GM23338 (cell line): ENCODE data around the gene DLG2. TPM values are rescaled to one million over a fixed set of nuclear protein-coding genes. Genes with fewer than 3 reads are reported as not detected.

Experiments used
- ATAC-seq: fragments of 200-7000 bp; cut with Tn5 transposase; 3 replicates; pipeline ENCODE4 v1.9.1; 2020
- DNase-seq: peaks from one replicate; pipeline ENCODE4 v3.0.0-alpha.2; 2015; ENCODE audit warnings: low spot score
- H2AFZ ChIP-seq: fragments of 200-600 bp; sonication (generic); 2 replicates; pipeline ENCODE4 v1.8.0; 2016; ENCODE audit warnings: antibody characterized with exemption, mild to moderate bottlenecking, moderate library complexity
- H3F3A ChIP-seq: fragments of 200-600 bp; sonication (generic); replicated peaks from 2 replicates; pipeline ENCODE4 v1.8.0; 2017; ENCODE audit warnings: antibody characterized with exemption, mixed run types, low read depth
- H3K27ac ChIP-seq: fragments of 200-600 bp; sonication (generic); 2 replicates; pipeline ENCODE4 v1.6.1; 2016; ENCODE audit warnings: low read depth
- H3K27me3 ChIP-seq: fragments of 200-600 bp; sonication (generic); 2 replicates; pipeline ENCODE4 v1.8.0; 2016; ENCODE audit warnings: mild to moderate bottlenecking, mixed run types, moderate library complexity; ENCODE audit not compliant: insufficient read depth
- H3K36me3 ChIP-seq: fragments of 200-600 bp; sonication (generic); 2 replicates; pipeline ENCODE4 v1.8.0; 2016; ENCODE audit warnings: mild to moderate bottlenecking; ENCODE audit not compliant: insufficient read depth
- H3K4me1 ChIP-seq: fragments of 200-600 bp; sonication (generic); 2 replicates; pipeline ENCODE4 v1.8.0; 2016; ENCODE audit warnings: mild to moderate bottlenecking, moderate library complexity; ENCODE audit not compliant: insufficient read depth
- H3K4me2 ChIP-seq: fragments of 200-600 bp; sonication (generic); 2 replicates; pipeline ENCODE4 v1.7.1; 2017; ENCODE audit warnings: mixed run types
- H3K4me3 ChIP-seq: fragments of 200-600 bp; sonication (generic); 2 replicates; pipeline ENCODE4 v1.6.1; 2016; ENCODE audit warnings: mixed run types
- H3K79me2 ChIP-seq: fragments of 200-600 bp; sonication (generic); replicated peaks from 2 replicates; pipeline ENCODE4 v1.8.0; 2017; ENCODE audit warnings: mild to moderate bottlenecking; ENCODE audit not compliant: insufficient read depth
- H3K9me2 ChIP-seq: fragments of 200-600 bp; sonication (generic); 2 replicates; pipeline ENCODE4 v1.8.0; 2017; ENCODE audit not compliant: insufficient read depth
- H4K20me1 ChIP-seq: fragments of 200-600 bp; sonication (generic); replicated peaks from 2 replicates; pipeline ENCODE4 v1.8.0; 2017; ENCODE audit warnings: mild to moderate bottlenecking; ENCODE audit not compliant: insufficient read depth
- H3K27ac Mint-ChIP-seq: 2 replicates; pipeline ENCODE4 v1.8.0; 2020; ENCODE audit warnings: inconsistent platforms, mild to moderate bottlenecking, moderate library complexity, mixed read lengths
- H3K27me3 Mint-ChIP-seq: 3 replicates; pipeline ENCODE4 v1.8.0; 2022; ENCODE audit warnings: low read depth, mild to moderate bottlenecking, moderate library complexity, mixed read lengths, inconsistent platforms; ENCODE audit not compliant: insufficient read depth, poor library complexity
- H3K36me3 Mint-ChIP-seq: 3 replicates; pipeline ENCODE4 v1.8.0; 2021; ENCODE audit warnings: low read depth, mild to moderate bottlenecking, inconsistent platforms, moderate library complexity, mixed read lengths
- H3K4me1 Mint-ChIP-seq: 3 replicates; pipeline ENCODE4 v1.8.0; 2020; ENCODE audit warnings: mild to moderate bottlenecking, inconsistent platforms, mixed read lengths
- H3K4me3 Mint-ChIP-seq: 3 replicates; pipeline ENCODE4 v1.8.0; 2021; ENCODE audit warnings: moderate library complexity, mild to moderate bottlenecking, inconsistent platforms, mixed read lengths
- H3K9me3 Mint-ChIP-seq: 3 replicates; pipeline ENCODE4 v1.8.0; 2020; ENCODE audit warnings: moderate library complexity, mild to moderate bottlenecking, inconsistent platforms, mixed read lengths
- CREB1 ChIP-seq: fragments of 250-450 bp; sonication (Bioruptor Pico); IDR thresholded peaks from 2 replicates; pipeline ENCODE4 v1.5.0; 2020; ENCODE audit warnings: low read depth, mild to moderate bottlenecking, moderate library complexity
- EZH2 ChIP-seq: fragments of 200-600 bp; sonication (generic); IDR thresholded peaks from one replicate; pipeline ENCODE4 v1.8.0; 2017; ENCODE audit warnings: antibody characterized with exemption, mild to moderate bottlenecking, low read depth; ENCODE audit not compliant: unreplicated experiment
- EZH2phosphoT487 ChIP-seq: fragments of 200-600 bp; sonication (generic); IDR thresholded peaks from one replicate; pipeline ENCODE4 v1.8.1; 2018; ENCODE audit warnings: antibody characterized with exemption; ENCODE audit not compliant: unreplicated experiment
- JUNB ChIP-seq: IDR thresholded peaks from one replicate; pipeline ENCODE4 v1.6.1; 2016; ENCODE audit warnings: antibody characterized with exemption; ENCODE audit not compliant: unreplicated experiment
- NANOG ChIP-seq: IDR thresholded peaks from 2 replicates; pipeline ENCODE4 v1.6.1; 2016; ENCODE audit warnings: antibody characterized with exemption, borderline replicate concordance
- POLR2AphosphoS5 ChIP-seq: IDR thresholded peaks from 2 replicates; pipeline ENCODE4 v1.6.1; 2016; ENCODE audit warnings: antibody characterized with exemption, low read depth
- REST ChIP-seq: IDR thresholded peaks from one replicate; pipeline ENCODE4 v1.6.1; 2018; ENCODE audit warnings: antibody characterized with exemption; ENCODE audit not compliant: unreplicated experiment
- STAT1 ChIP-seq: IDR thresholded peaks from one replicate; pipeline ENCODE4 v1.6.1; 2016; ENCODE audit warnings: antibody characterized with exemption; ENCODE audit not compliant: unreplicated experiment
- ZNF114 ChIP-seq: fragments of 250-450 bp; sonication (Bioruptor Pico); IDR thresholded peaks from 2 replicates; pipeline ENCODE4 v1.5.0; 2020; ENCODE audit warnings: mild to moderate bottlenecking, moderate library complexity
- ZNF331 ChIP-seq: fragments of 250-450 bp; sonication (Bioruptor Pico); IDR thresholded peaks from 2 replicates; pipeline ENCODE4 v1.5.0; 2020; ENCODE audit warnings: low read depth, mild to moderate bottlenecking, moderate library complexity
- polyA plus RNA-seq: library from polyadenylated mRNA; unstranded; fragments of >200 nt; fragmentation: Nextera tagmentation; extraction: Ambion mirVana; gene quantifications from 2 replicates; pipeline ENCODE4 v1.2.1, GENCODE V29; 2016
- total RNA-seq: library from RNA; depleted of rRNA; stranded (reverse); fragments of >200 nt; shearing (Covaris generic); gene quantifications from 2 replicates; pipeline ENCODE4 v1.2.3, GENCODE V29; 2014
- TF ChIP-seq, protein P1 (sequence below), 2 experiments: fragments of 200-600 bp in 1 of 2; sonication (generic) in 1 of 2; conservative IDR thresholded peaks; 2 replicates each; pipeline versions ENCODE4 v1.5.1 to v1.6.1; 2016 to 2017; ENCODE audit warnings: antibody characterized with exemption in 2 of 2, low read depth in 2 of 2, mild to moderate bottlenecking in 2 of 2, moderate library complexity in 1 of 2
- TF ChIP-seq, protein P2 (sequence below): IDR thresholded peaks from 2 replicates; pipeline ENCODE4 v1.6.1; 2016; ENCODE audit warnings: antibody characterized with exemption
- TF ChIP-seq, protein P3 (sequence below): fragments of 250-450 bp; sonication (Bioruptor Pico); IDR thresholded peaks from 2 replicates; pipeline ENCODE4 v1.5.0; 2020; ENCODE audit warnings: mild to moderate bottlenecking, moderate library complexity

DLG2 gene
- total and polyA plus RNA-seq, 2 experiments from 2014 or later = 19.8 to 21.5 TPM

DNA sequence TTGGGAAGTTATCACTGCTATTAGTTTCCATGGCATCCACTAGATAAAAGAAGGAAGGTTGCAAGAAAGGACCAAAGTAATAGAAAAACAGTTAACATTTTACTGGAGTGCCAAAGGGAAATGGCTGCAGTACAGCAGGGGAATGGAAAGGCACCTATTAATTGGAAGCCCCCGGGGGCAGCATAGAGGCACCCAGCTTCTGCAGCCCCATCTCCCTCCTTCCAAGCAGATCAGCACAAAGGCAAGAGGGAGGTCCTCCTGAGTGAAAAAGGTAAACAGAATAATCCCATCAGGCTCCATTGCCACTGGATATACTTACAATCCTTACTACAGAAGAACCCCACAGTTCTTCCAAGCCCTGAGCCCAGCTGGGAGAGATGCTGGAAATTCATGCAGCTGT, 887.1 kb downstream of the DLG2 start:
- no peak overlapping the region for H3K27ac ChIP-seq
- no peaks in the 10 kb centered on the region for H3K9me2 ChIP-seq
- no peaks in the 10 kb centered on the region for H3F3A ChIP-seq
- no peak for ATAC-seq
- DNase-seq = no peak
- H3K79me2 ChIP-seq = no peaks in the 10 kb centered on the region
- H3K27me3 ChIP-seq = no peaks in the 10 kb centered on the region
- no peak overlapping the region for H3K4me3 Mint-ChIP-seq
- H3K36me3 Mint-ChIP-seq = no peaks in the 10 kb centered on the region
- no peaks in the 10 kb centered on the region for H3K36me3 ChIP-seq
- no peaks in the 10 kb centered on the region for H3K27me3 Mint-ChIP-seq
- no peak overlapping the region for H2AFZ ChIP-seq
- H3K4me3 ChIP-seq = no peak overlapping the region
- TF ChIP-seq, protein P1, sequence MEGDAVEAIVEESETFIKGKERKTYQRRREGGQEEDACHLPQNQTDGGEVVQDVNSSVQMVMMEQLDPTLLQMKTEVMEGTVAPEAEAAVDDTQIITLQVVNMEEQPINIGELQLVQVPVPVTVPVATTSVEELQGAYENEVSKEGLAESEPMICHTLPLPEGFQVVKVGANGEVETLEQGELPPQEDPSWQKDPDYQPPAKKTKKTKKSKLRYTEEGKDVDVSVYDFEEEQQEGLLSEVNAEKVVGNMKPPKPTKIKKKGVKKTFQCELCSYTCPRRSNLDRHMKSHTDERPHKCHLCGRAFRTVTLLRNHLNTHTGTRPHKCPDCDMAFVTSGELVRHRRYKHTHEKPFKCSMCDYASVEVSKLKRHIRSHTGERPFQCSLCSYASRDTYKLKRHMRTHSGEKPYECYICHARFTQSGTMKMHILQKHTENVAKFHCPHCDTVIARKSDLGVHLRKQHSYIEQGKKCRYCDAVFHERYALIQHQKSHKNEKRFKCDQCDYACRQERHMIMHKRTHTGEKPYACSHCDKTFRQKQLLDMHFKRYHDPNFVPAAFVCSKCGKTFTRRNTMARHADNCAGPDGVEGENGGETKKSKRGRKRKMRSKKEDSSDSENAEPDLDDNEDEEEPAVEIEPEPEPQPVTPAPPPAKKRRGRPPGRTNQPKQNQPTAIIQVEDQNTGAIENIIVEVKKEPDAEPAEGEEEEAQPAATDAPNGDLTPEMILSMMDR (conservative IDR thresholded peaks at IDR 0.05; ENCODE audit: low read depth in 2 of 2) = no peak
- TF ChIP-seq ZNF331 (CRISPR knock-in tag) (no peak), CREB1 (no peak), EZH2phosphoT487 (no peak), JUNB (no peak), NANOG (no peak), POLR2AphosphoS5 (no peak), EZH2 (no peak), REST (no peak), STAT1 (no peak), ZNF114 (CRISPR knock-in tag) (no peak)
- TF ChIP-seq, protein P2, sequence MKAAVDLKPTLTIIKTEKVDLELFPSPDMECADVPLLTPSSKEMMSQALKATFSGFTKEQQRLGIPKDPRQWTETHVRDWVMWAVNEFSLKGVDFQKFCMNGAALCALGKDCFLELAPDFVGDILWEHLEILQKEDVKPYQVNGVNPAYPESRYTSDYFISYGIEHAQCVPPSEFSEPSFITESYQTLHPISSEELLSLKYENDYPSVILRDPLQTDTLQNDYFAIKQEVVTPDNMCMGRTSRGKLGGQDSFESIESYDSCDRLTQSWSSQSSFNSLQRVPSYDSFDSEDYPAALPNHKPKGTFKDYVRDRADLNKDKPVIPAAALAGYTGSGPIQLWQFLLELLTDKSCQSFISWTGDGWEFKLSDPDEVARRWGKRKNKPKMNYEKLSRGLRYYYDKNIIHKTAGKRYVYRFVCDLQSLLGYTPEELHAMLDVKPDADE = no peak
- TF ChIP-seq, protein P3, sequence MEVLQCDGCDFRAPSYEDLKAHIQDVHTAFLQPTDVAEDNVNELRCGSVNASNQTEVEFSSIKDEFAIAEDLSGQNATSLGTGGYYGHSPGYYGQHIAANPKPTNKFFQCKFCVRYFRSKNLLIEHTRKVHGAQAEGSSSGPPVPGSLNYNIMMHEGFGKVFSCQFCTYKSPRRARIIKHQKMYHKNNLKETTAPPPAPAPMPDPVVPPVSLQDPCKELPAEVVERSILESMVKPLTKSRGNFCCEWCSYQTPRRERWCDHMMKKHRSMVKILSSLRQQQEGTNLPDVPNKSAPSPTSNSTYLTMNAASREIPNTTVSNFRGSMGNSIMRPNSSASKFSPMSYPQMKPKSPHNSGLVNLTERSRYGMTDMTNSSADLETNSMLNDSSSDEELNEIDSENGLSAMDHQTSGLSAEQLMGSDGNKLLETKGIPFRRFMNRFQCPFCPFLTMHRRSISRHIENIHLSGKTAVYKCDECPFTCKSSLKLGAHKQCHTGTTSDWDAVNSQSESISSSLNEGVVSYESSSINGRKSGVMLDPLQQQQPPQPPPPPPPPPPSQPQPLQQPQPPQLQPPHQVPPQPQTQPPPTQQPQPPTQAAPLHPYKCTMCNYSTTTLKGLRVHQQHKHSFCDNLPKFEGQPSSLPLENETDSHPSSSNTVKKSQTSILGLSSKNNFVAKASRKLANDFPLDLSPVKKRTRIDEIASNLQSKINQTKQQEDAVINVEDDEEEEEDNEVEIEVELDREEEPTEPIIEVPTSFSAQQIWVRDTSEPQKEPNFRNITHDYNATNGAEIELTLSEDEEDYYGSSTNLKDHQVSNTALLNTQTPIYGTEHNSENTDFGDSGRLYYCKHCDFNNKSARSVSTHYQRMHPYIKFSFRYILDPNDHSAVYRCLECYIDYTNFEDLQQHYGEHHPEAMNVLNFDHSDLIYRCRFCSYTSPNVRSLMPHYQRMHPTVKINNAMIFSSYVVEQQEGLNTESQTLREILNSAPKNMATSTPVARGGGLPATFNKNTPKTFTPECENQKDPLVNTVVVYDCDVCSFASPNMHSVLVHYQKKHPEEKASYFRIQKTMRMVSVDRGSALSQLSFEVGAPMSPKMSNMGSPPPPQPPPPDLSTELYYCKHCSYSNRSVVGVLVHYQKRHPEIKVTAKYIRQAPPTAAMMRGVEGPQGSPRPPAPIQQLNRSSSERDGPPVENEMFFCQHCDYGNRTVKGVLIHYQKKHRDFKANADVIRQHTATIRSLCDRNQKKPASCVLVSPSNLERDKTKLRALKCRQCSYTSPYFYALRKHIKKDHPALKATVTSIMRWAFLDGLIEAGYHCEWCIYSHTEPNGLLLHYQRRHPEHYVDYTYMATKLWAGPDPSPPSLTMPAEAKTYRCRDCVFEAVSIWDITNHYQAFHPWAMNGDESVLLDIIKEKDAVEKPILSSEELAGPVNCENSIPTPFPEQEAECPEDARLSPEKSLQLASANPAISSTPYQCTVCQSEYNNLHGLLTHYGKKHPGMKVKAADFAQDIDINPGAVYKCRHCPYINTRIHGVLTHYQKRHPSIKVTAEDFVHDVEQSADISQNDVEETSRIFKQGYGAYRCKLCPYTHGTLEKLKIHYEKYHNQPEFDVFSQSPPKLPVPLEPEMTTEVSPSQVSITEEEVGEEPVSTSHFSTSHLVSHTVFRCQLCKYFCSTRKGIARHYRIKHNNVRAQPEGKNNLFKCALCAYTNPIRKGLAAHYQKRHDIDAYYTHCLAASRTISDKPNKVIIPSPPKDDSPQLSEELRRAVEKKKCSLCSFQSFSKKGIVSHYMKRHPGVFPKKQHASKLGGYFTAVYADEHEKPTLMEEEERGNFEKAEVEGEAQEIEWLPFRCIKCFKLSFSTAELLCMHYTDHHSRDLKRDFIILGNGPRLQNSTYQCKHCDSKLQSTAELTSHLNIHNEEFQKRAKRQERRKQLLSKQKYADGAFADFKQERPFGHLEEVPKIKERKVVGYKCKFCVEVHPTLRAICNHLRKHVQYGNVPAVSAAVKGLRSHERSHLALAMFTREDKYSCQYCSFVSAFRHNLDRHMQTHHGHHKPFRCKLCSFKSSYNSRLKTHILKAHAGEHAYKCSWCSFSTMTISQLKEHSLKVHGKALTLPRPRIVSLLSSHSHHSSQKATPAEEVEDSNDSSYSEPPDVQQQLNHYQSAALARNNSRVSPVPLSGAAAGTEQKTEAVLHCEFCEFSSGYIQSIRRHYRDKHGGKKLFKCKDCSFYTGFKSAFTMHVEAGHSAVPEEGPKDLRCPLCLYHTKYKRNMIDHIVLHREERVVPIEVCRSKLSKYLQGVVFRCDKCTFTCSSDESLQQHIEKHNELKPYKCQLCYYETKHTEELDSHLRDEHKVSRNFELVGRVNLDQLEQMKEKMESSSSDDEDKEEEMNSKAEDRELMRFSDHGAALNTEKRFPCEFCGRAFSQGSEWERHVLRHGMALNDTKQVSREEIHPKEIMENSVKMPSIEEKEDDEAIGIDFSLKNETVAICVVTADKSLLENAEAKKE (CRISPR knock-in tag) = no peak
- no peaks in the 10 kb centered on the region for H4K20me1 ChIP-seq
- H3K4me2 ChIP-seq = no peak overlapping the region
- no peaks in the 10 kb centered on the region for H3K4me1 ChIP-seq
- H3K9me3 Mint-ChIP-seq = no peaks in the 10 kb centered on the region; the same call in 2 of the 3 replicates
- H3K27ac Mint-ChIP-seq = no peak overlapping the region
- H3K4me1 Mint-ChIP-seq = no peaks in the 10 kb centered on the region
